GM03348 (cell line): Measurements from ENCODE around the gene ZFP3.
A peak's percentile ranks its signal among the peaks of the same experiment; 100 is the strongest.
"Not testable (repeated sequence)": the region's sequence is repeated elsewhere in the genome, so short reads cannot be mapped to it uniquely, and the experiment has no call there.

Source experiments
- DNase-seq: peaks from one replicate; pipeline ENCODE4 v3.0.0; 2012; ENCODE audit warnings: low spot score

The ZFP3 gene

GRCh38 chr17:5078106-5079028, at the start of gene ZFP3:
Gene ZFP3 (plus strand): TSS chr17:5078467. CDS start chr17:5091505, 13,038 bp downstream.
- peak; percentile 89 for DNase-seq

GRCh38 chr17:5030168-5030567, 48.1 kb upstream of the ZFP3 start:
- DNase-seq: not testable (repeated sequence)

GRCh38 chr17:5031365-5032082, 46.7 kb upstream of the ZFP3 start:
- DNase-seq: peak; percentile 93

- DNase-seq: no peak
These were observed 45.4 kb upstream of the ZFP3 start for GRCh38 chr17:5032865-5033264.

GRCh38 chr17:5033352-5034015, 44.8 kb upstream of the ZFP3 start:
- DNase-seq: no peak

- DNase-seq: no peak
These were observed 44.2 kb upstream of the ZFP3 start for GRCh38 chr17:5034063-5034462.

GRCh38 chr17:5034651-5035050, 43.6 kb upstream of the ZFP3 start:
- DNase-seq: no peak

- DNase-seq: peak; percentile 43
These were observed 43.0 kb upstream of the ZFP3 start, which contains the start of gene SLC52A1 for GRCh38 chr17:5035315-5035714. Gene SLC52A1 (minus strand): TSS chr17:5035426. CDS start chr17:5034606, 820 bp downstream.

GRCh38 chr17:5042157-5043022, 35.9 kb upstream of the ZFP3 start:
- no peak for DNase-seq

GRCh38 chr17:5043524-5043923, 34.7 kb upstream of the ZFP3 start:
- DNase-seq: no peak

GRCh38 chr17:5044630-5045029, 33.6 kb upstream of the ZFP3 start:
- no peak for DNase-seq

GRCh38 chr17:5045496-5045895, 32.8 kb upstream of the ZFP3 start:
- no peak for DNase-seq

GRCh38 chr17:5047446-5047845, 30.8 kb upstream of the ZFP3 start:
- no peak for DNase-seq

- no peak for DNase-seq
These were observed 28.9 kb upstream of the ZFP3 start for GRCh38 chr17:5049314-5049841.

- no peak for DNase-seq
These were observed 28.0 kb upstream of the ZFP3 start for GRCh38 chr17:5050278-5050677.

GRCh38 chr17:5055543-5055942, 22.7 kb upstream of the ZFP3 start:
- no peak for DNase-seq

- DNase-seq: no peak
These were observed 13.0 kb upstream of the ZFP3 start for GRCh38 chr17:5065227-5065744.

- DNase-seq: no peak
These were observed 10.0 kb upstream of the ZFP3 start for GRCh38 chr17:5068236-5068635.

- DNase-seq: no peak
These were observed 8.5 kb upstream of the ZFP3 start for GRCh38 chr17:5069724-5070123.

GRCh38 chr17:5075472-5075871, 2.8 kb upstream of the ZFP3 start:
- not testable (repeated sequence) for DNase-seq

GRCh38 chr17:5077275-5077674, 992 bp upstream of the ZFP3 start:
- not testable (repeated sequence) for DNase-seq
